SK-N-SH (cell line): ENCODE data around the gene PAX2. TPM values are rescaled to one million over a fixed set of nuclear protein-coding genes. Genes with fewer than 3 reads are reported as not detected.

Experiments
- CTCF ChIA-PET: fragments of 300-600, 350-600 bp; formaldehyde crosslinking; extraction: SDS; loops from one replicate; lab custom pipeline; 2021; lab: Yijun Ruan, JAX
- POLR2A ChIA-PET: fragments of 350-600 bp; sonication (Branson Sonifier 250); formaldehyde crosslinking; extraction: SDS; loops from one replicate; lab custom pipeline; 2020; ENCODE audit warnings: antibody characterized with exemption, inconsistent platforms; lab: Yijun Ruan, JAX
- DNase-seq: peaks from one replicate; pipeline ENCODE4 v3.0.0; 2012
- H2AFZ ChIP-seq: fragments of 200-600 bp; sonication (generic); 2 replicates; pipeline ENCODE4 v1.8.1; 2016; ENCODE audit warnings: antibody characterized with exemption, mild to moderate bottlenecking, low read depth
- H3F3A ChIP-seq: fragments of 200-600 bp; sonication (generic); replicated peaks from 2 replicates; pipeline ENCODE3; 2016; ENCODE audit warnings: antibody characterized with exemption, mild to moderate bottlenecking; ENCODE audit not compliant: insufficient read depth
- H3K27ac ChIP-seq, 2 experiments: fragments of 200-500 bp in 1 of 2; fragments of 200-600 bp in 1 of 2; sonication (Bioruptor generic) in 1 of 2; sonication (generic), shearing (Covaris generic) in 1 of 2; 2 replicates each; pipeline versions ENCODE4 v1.5.1 to v1.6.1; 2014 to 2016; ENCODE audit warnings: low read depth in 2 of 2, inconsistent platforms in 1 of 2, low read length in 1 of 2, mild to moderate bottlenecking in 1 of 2, mixed read lengths in 1 of 2
- H3K27me3 ChIP-seq: fragments of 200-600 bp; sonication (generic), shearing (Covaris generic); 2 replicates; pipeline ENCODE4 v1.6.1; 2016; ENCODE audit warnings: mixed run types; ENCODE audit not compliant: insufficient read depth
- H3K36me3 ChIP-seq, 2 experiments: fragments of 200-500 bp in 1 of 2; fragments of 200-600 bp in 1 of 2; sonication (Bioruptor generic) in 1 of 2; sonication (generic) in 1 of 2; replicated peaks in 1 of 2; 2 replicates each; pipeline versions ENCODE3 to v1.5.1; 2014 to 2016; ENCODE audit warnings: low read length in 1 of 2, mild to moderate bottlenecking in 1 of 2; ENCODE audit not compliant: insufficient read depth in 2 of 2, control insufficient read depth in 1 of 2
- H3K4me1 ChIP-seq, 2 experiments: fragments of 200-500 bp in 1 of 2; fragments of 200-600 bp in 1 of 2; sonication (Bioruptor generic) in 1 of 2; sonication (generic), shearing (Covaris generic) in 1 of 2; 2 replicates each; pipeline versions ENCODE4 v1.5.1 to v1.6.1; 2014 to 2016; ENCODE audit warnings: low read depth in 1 of 2, low read length in 1 of 2, mixed run types in 1 of 2; ENCODE audit not compliant: insufficient read depth in 2 of 2, control insufficient read depth in 1 of 2
- H3K4me2 ChIP-seq: fragments of 200-600 bp; sonication (generic), shearing (Covaris generic); 2 replicates; pipeline ENCODE4 v1.6.1; 2017; ENCODE audit warnings: mixed run types
- H3K4me3 ChIP-seq, 2 experiments: fragments of 200-500 bp in 1 of 2; fragments of 200-600 bp in 1 of 2; sonication (Bioruptor generic) in 1 of 2; sonication (generic), shearing (Covaris generic) in 1 of 2; 2 replicates each; pipeline versions ENCODE4 v1.5.1 to v1.8.1; 2014 to 2016; ENCODE audit warnings: low read depth in 2 of 2, inconsistent platforms in 1 of 2, low read length in 1 of 2, mild to moderate bottlenecking in 1 of 2, mixed read lengths in 1 of 2, moderate library complexity in 1 of 2
- H3K79me2 ChIP-seq: fragments of 200-600 bp; sonication (generic); 2 replicates; pipeline ENCODE4 v1.8.1; 2017; ENCODE audit warnings: mild to moderate bottlenecking; ENCODE audit not compliant: insufficient read depth
- H3K9ac ChIP-seq: fragments of 200-600 bp; sonication (generic); 2 replicates; pipeline ENCODE4 v1.6.1; 2017; ENCODE audit warnings: mixed run types
- H3K9me2 ChIP-seq: fragments of 200-600 bp; sonication (generic); 2 replicates; pipeline ENCODE4 v1.6.1; 2017; ENCODE audit warnings: mixed run types
- H3K9me3 ChIP-seq: fragments of 200-600 bp; sonication (generic); 2 replicates; pipeline ENCODE4 v1.6.1; 2017; ENCODE audit warnings: mixed run types, mild to moderate bottlenecking, moderate library complexity
- H4K20me1 ChIP-seq: fragments of 200-600 bp; sonication (generic); 2 replicates; pipeline ENCODE4 v1.6.1; 2017; ENCODE audit warnings: mild to moderate bottlenecking, mixed run types; ENCODE audit not compliant: insufficient read depth
- ELF1 ChIP-seq: IDR thresholded peaks from 2 replicates; pipeline ENCODE4 v1.4.0; 2012
- FOSL2 ChIP-seq: IDR thresholded peaks from 2 replicates; pipeline ENCODE4 v1.4.0; 2012; ENCODE audit warnings: low read depth, mild to moderate bottlenecking, moderate library complexity, borderline replicate concordance
- GABPA ChIP-seq: IDR thresholded peaks from 2 replicates; pipeline ENCODE4 v1.4.0; 2012; ENCODE audit warnings: low read depth, mild to moderate bottlenecking
- GATA2 ChIP-seq: sonication (generic); formaldehyde crosslinking; IDR thresholded peaks from 2 replicates; pipeline ENCODE4 v1.5.0; 2020; ENCODE audit warnings: mild to moderate bottlenecking, missing genetic modification reagents
- JUND ChIP-seq: IDR thresholded peaks from 2 replicates; pipeline ENCODE4 v1.4.0; 2012
- MEF2A ChIP-seq: IDR thresholded peaks from 2 replicates; pipeline ENCODE4 v1.4.0; 2012; ENCODE audit warnings: low read depth, borderline replicate concordance
- MXI1 ChIP-seq: IDR thresholded peaks from 2 replicates; pipeline ENCODE4 v1.6.1; 2012; ENCODE audit warnings: mild to moderate bottlenecking, low read depth, low read length, improper control_type of control experiment
- PBX3 ChIP-seq: IDR thresholded peaks from 2 replicates; pipeline ENCODE4; 2012
- POLR2AphosphoS5 ChIP-seq: IDR thresholded peaks from 2 replicates; pipeline ENCODE4 v1.6.1; 2012; ENCODE audit warnings: low read depth, low read length
- RAD21 ChIP-seq: IDR thresholded peaks from 2 replicates; pipeline ENCODE4 v1.6.1; 2012; ENCODE audit warnings: mild to moderate bottlenecking, low read length
- RCOR1 ChIP-seq: fragments of 150-350 bp; IDR thresholded peaks from 2 replicates; pipeline ENCODE4 v1.6.1; 2017; ENCODE audit warnings: antibody characterized with exemption, low read length
- SIN3A ChIP-seq: IDR thresholded peaks from 2 replicates; pipeline ENCODE4 v1.6.1; 2012; ENCODE audit warnings: low read depth, mild to moderate bottlenecking, low read length, moderate library complexity, borderline replicate concordance
- SMC3 ChIP-seq: IDR thresholded peaks from 2 replicates; pipeline ENCODE4 v1.6.1; 2012; ENCODE audit warnings: low read depth, low read length, improper control_type of control experiment
- TAF1 ChIP-seq: IDR thresholded peaks from 2 replicates; pipeline ENCODE4 v1.6.1; 2012; ENCODE audit warnings: low read depth, mild to moderate bottlenecking, low read length, moderate library complexity, borderline replicate concordance
- TCF12 ChIP-seq: IDR thresholded peaks from 2 replicates; pipeline ENCODE4 v1.4.0; 2012
- USF1 ChIP-seq: IDR thresholded peaks from 2 replicates; pipeline ENCODE4 v1.4.0; 2012; ENCODE audit warnings: low read depth, borderline replicate concordance
- YY1 ChIP-seq: IDR thresholded peaks from 2 replicates; pipeline ENCODE4 v1.4.0; 2012; ENCODE audit warnings: low read depth, mild to moderate bottlenecking
- WGBS: methylation state at CpG from one replicate; pipeline ENCODE4 v1.1.6; 2017; ENCODE audit warnings: low lambda C conversion rate; 5-methylcytosine and 5-hydroxymethylcytosine counted together
- polyA plus RNA-seq, 3 experiments: library from polyadenylated mRNA; depleted of rRNA; stranded (reverse); fragments of >200 nt; gene quantifications; 2 replicates each; pipeline ENCODE4 v1.2.3, GENCODE V29; 2012

Gene PAX2
- polyA plus RNA-seq, 1 of the 3 experiments (the other 2 are of a cell fraction): not detected

- H3F3A ChIP-seq: no peaks in the 10 kb centered on the region
- CTCF ChIA-PET: no interaction called here
- no peaks in the 10 kb centered on the region for H3K79me2 ChIP-seq
- no peaks in the 10 kb centered on the region for H4K20me1 ChIP-seq
- no peak overlapping the region for H2AFZ ChIP-seq
- DNase-seq: no peak
- WGBS: 31% methylated on average over 5 of the region's 5 CpGs
- no peak overlapping the region for H3K9ac ChIP-seq
- peaks cover 59% of the 10 kb centered on the region for H3K27me3 ChIP-seq
- no peak for TF ChIP-seq TCF12
- no peak for TF ChIP-seq GATA2 (CRISPR knock-in tag)
- POLR2A ChIA-PET: no interaction called here
- H3K4me3 ChIP-seq: no peak overlapping the region
- no peaks in the 10 kb centered on the region for H3K9me2 ChIP-seq
- H3K4me2 ChIP-seq: no peak overlapping the region
- peaks cover 0 to 9% of the 10 kb centered on the region in 2 experiments; a peak in 1 of 4 replicates for H3K4me1 ChIP-seq
- no peak overlapping the region for H3K27ac ChIP-seq
- H3K36me3 ChIP-seq: no peaks in the 10 kb centered on the region
- no peaks in the 10 kb centered on the region for H3K9me3 ChIP-seq
Observed at GRCh38 chr10:100760726-100761125, 15.3 kb downstream of the PAX2 start.

GRCh38 chr10:100761191-100761590 is 15.8 kb downstream of the PAX2 start:
- peaks cover 0 to 12% of the 10 kb centered on the region in 2 experiments; a peak in 2 of 4 replicates for H3K4me1 ChIP-seq
- no peaks in the 10 kb centered on the region for H3K9me2 ChIP-seq
- H2AFZ ChIP-seq: no peak overlapping the region
- DNase-seq: no peak
- CTCF ChIA-PET: no interaction called here
- TF ChIP-seq USF1: no peak
- no peak for TF ChIP-seq GABPA
- TF ChIP-seq YY1: no peak
- TF ChIP-seq MEF2A: no peak
- no peak for TF ChIP-seq FOSL2
- TF ChIP-seq TAF1: no peak
- TF ChIP-seq ELF1: no peak
- TF ChIP-seq GATA2 (CRISPR knock-in tag): no peak
- TF ChIP-seq SMC3: no peak
- no peak for TF ChIP-seq MXI1
- TF ChIP-seq TCF12: no peak
- TF ChIP-seq RCOR1: no peak
- no peak for TF ChIP-seq JUND
- no peak for TF ChIP-seq POLR2AphosphoS5
- TF ChIP-seq PBX3: no peak
- no peak for TF ChIP-seq SIN3A
- TF ChIP-seq RAD21: no peak
- H3K9me3 ChIP-seq: no peaks in the 10 kb centered on the region
- H3K36me3 ChIP-seq: no peaks in the 10 kb centered on the region
- H3K27me3 ChIP-seq: peaks cover 59% of the 10 kb centered on the region
- POLR2A ChIA-PET: no interaction called here
- no peaks in the 10 kb centered on the region for H3K79me2 ChIP-seq
- H4K20me1 ChIP-seq: no peaks in the 10 kb centered on the region
- no peaks in the 10 kb centered on the region for H3F3A ChIP-seq
- H3K4me3 ChIP-seq: no peak overlapping the region
- no peak overlapping the region for H3K27ac ChIP-seq
- H3K4me2 ChIP-seq: no peak overlapping the region
- no peak overlapping the region for H3K9ac ChIP-seq
- WGBS: 54% methylated on average over 7 of the region's 7 CpGs
